ENCODE results near the gene G3BP2.
"Not testable (repeated sequence)": the region's sequence is repeated elsewhere in the genome, so short reads cannot be mapped to it uniquely, and the experiment has no call there.

The G3BP2 gene

DNA sequence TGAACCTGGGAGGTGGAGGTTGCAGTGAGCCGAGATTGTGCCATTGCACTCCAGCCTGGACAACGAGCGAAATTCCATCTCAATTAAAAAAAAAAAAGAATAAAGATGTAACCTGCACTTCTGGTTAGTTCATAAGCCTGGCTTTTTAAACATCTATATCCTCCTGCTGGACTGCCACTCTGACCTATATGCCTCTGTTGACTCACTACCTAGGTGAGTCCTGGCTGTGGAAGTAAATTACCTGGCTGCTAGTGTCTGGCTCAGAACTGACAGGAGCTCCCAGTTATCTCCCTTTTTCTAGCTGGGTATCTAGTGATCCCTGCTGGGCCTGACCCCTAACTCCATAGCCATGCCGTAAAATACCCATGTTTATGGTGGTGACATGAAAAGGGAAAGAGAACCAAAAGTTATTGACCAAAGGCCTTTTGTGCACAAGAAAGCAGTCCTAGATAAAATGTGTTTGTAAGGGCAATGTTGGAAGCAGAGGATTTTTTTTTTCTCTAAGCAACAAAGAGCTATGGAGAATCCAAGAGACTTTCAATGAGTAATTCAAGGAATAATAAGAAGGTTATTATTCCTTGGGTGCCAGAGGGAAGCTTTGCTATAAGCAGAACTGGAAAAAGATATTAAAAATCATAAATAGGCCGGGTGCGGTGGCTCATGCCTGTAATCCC is 10.4 kb upstream of the G3BP2 start:
- no peak for DNase-seq

DNA sequence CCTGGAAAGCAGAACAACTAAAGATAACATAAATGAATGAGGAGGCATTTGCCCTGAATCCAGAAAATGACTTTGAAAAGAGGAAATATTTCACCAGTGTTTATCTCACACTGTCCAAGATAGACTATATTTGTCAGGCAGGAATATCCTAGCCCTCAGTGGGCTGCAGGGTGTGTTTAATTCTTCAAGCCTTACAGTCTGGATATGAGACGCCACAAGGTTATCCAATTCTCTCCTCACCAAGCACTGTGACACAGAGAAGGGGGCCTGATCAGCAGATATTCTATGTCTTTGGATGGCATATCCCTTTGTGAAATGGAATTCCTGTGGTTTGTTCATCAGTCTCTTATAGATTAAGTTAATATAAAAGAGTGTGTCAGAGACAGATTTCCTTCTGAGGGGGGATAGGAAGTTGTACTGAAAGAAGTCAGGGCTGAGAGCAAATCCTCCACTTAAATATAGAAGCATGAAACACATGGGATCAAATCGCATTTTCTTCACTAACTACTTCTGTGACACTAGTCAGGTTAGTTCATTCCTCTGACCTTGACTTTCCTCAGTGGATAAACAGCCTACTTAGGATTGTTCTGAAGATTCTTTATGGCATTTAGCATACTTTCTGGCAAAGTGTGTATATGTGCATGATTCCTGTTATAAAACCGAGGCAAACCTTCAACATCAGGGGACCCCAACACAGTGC is 6.8 kb upstream of the G3BP2 start:
- no peak for DNase-seq

DNA sequence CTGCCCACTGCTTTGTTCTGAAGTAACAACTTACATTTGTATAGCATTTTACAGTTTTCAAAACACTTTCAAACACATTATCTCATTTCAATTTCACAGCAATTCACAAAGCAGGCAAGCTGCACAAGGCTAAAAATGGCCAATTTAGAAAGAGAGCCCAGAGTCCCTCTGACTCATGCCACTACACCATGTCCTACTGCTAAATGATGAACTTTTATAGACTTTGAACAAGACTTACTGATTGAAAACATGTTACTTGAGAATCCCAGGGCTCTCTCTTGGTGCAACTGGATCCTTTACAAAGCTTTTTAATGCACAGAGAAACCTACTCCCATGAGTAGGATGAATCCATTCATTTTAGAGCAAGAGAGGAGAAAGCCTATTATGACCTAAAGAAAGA is 5.8 kb upstream of the G3BP2 start:
- no peak for DNase-seq

DNA sequence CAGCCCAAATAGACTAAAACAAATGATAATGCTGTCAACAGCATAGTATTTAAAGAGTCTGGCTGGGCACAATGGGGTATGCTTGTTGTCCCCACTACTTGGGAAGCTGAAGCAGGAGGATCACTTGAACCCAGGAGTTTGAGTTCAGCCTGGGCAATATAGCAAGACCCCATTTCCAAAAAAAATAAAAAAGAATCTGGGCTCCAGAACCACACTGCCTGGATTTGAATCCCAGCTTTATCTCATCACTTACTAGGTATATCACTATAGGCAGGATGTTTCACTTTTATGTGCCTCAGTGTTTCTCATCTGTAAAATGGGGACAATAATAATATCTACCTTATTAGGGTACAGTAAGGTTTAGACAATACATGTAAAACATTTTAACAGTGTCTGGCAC is 5.3 kb upstream of the G3BP2 start:
- no peak for DNase-seq

DNA sequence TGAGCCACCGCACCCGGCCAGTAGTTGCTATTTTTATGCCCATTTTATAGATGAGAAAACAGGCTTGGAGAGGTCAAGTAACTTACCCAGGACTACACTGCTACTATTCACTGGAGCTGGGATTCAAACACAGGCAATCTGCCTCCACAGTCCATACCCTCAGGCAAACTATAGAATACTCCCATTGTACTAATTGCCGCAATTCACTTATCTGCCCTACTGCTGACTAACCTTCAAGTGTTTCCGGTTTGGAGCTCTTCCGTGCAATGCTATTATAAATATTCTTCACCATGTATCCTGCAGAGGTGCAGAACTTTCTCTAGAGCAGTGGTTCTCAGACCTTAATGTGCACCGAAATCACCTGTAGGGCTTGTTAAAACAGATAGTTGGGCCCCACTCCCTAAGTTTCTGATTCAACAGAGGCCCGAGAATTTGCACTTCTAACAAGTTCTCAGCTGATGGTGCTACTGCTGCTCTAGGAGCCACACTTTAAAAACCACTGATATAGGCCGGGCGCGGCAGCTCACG is 1.9 kb upstream of the G3BP2 start:
- no peak for DNase-seq

DNA sequence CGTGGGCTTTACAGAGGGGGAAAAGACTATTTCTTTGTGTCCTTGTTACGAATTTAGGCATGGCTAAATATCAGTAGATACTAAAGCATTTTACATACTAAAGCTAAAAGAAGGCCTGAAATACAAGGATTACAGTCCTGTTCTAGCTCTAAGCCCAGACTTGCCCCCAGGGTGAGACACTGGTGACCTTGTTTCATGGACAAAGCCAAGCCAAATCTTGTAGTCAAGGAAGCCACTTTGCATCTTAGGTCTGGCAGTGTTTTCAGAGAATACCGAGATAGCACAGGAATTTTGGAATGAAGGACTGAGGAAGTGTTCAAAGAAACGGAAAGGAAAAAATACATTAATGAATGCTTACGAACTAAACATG is 733 bp upstream of the G3BP2 start:
- no peak for DNase-seq

DNA sequence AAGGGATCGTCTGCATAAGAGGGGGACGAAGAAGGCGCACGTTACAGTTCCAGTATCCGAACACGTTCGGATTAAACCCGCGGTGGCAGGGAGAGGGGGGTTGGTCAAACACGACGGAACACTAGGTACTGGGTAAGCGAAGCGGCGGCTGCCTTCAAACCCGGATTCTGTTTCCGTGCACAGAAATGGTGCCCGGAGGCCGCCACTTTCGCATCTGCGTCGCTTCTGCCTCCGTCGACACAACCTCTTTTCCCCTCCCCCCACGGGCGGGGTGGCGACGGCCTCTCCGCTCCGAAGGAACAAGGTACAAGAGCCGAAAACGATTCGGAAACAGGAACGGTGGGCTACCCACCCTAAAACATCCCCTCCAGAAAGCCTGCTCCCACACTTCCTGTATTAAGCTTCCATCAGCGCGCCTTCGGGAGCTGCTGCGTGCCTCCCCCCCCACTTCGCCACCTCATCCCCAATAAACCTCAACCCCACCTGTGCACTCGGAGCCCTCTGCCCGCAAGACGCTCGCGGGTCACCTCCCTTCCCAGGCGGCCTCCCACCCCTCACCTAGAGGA is 667 bp downstream of the G3BP2 start:
- DNase-seq, result peak; percentile 93

DNA sequence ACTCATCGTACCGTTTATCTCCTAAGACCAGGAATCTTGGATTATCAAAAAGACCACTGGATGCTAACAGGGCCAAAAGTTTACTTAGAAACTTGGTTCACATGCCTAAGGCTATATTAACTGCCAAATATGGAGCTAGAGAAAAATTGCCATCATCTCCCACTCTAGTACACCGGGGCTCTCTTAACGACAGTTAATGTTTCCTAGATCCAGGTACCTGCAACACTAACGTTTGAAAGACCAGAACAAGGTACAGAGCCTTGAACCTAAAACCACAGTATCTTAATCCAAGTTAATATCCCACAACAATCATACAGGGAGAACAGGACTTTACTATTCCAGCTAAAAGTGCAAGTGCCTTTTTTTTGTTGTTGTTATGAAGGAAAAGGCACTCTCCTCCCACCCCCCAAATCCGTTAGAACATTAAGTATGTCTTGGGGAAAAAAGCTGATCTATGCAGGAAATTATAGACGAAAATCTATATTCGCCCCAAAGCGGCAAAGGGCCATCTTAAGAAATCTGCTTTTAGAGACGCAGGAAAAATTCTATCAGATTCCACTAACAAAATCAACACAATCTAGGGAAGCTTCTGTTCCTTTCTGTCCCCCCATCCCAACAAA is 1.3 kb downstream of the G3BP2 start:
- DNase-seq, result no peak

DNA sequence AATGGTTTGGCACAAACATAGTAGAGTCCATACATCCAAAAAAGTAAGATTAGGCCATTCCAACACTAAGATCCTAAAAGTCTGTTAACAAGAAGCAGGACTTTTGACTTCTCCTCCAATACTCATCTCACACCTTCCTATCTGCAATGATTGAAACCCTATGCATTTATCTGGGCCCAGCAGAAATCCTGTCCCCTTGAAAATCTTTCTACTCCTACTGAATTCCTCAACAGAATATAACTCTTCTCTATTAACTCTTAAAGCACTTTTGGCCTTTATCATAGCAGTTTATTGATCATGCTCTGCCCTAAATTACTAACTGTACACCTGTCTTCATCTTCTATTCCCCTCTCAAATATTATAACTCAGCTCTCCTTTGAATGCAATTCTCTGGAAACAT is 4.6 kb downstream of the G3BP2 start:
- no peak for DNase-seq

DNA sequence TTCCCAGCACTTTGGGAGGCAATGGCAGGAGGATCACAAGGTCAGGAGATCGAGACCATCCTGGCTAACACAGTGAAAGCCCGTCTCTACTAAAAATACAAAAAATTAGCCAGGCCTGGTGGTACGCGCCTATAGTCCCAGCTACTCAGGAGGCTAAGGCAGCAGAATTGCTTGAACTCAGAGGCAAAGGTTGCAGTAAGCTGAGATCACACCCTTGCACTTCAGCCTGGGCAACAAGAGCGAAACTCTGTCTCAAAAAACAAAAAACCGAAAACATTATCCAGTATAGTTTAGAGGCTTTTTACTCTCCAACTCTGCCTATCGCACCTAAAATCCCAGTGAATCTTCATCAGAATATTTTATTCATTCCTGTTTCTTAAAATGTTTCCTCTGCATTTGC is 5.6 kb downstream of the G3BP2 start:
- not testable (repeated sequence) for DNase-seq

DNA sequence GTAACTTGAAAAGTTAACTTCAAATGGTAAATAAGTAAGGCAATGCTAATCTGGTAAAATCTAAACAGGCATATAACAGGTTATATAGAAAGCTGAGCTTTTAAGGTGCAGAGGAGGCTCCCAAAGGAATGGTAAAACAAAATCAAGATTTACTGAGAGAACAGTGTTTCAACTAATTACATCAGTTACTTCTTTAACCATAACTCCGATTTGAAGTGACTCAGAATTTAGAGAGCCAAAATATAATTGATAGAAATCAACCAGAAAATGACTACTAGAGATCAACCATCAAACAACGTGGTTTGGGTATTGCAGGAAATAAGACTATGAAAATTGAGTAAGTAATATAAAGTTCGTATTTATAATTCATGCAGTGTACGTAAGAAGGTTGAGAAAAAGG is 6.9 kb downstream of the G3BP2 start:
- DNase-seq, result no peak

DNA sequence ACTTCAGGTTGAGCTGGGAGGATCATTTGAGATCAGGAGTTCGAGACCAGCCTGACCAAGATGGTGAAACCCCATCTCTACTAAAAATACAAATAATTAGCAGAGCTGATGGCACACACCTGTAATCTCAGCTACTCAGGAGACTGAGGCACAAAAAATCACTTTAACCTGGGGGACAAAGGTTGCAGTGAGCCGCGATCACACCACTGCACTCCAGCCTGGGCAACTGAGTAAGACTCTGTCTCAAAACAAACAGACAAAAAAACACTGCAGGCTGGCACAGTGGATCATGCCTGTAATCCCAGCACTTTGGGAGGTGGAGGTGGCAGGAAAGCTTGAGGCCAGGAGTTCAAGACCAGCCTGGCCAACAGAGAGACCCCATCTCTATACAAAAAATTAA is 8.6 kb downstream of the G3BP2 start:
- not testable (repeated sequence) for DNase-seq

DNA sequence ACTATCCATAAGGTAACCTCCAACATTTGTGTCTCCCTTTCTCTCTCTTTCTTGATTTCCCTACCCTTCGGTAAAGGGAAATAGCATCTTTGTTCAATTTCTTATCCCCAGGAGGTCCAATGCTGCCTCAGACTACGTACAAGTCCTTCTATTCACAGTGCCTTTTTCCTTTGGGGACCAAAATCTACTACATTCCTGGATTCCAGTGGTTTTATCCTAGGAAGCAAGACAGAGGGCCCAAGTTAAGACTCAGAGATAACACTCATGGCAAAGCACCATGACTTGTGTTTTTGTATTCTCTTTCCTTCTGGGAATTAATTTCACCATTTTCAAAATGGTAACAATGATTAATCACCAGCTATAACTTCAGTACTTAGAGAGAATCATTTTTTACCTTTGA is 10.6 kb downstream of the G3BP2 start:
- no peak for DNase-seq

DNA sequence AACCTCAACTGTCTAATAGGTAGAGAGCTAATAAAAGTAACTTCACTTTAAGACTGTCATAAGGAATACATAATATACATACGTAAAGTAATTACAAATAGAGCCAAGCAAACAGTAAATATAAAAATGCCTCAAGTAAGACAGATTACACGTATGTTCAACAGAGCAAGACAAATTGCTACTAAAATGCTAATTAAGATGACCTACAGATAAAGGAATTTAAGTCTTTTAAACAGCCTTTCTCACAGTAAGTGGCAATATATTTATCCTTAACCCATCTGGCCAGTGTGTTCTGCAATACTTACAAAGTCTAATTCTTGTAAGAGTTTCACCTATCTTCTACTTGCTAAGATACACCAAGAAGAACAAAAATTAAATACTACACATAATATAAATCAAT is 12.7 kb downstream of the G3BP2 start:
- no peak for DNase-seq

DNA sequence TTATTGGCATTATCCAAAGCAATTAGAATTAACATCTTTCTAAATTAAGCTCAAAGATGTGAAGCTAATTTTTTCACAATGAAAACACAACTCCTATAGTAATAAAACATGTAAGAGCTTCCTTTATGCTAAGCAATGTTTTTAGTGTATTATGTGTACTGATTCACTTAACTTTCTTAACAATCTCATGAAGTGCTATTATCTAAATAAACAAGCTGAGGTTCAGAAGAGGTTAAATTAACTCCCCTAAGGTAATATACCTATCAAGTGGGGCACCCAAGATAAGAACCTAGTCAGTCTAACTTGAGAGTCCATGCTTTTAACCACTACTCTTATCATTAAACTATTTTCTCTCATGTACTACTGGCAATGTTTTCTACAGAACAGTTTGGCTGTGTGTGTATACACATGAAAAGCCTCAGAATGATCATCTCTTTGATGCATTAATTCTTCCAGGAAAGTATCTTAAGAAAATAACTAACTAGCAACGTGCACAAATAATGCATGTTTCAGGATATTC is 13.6 kb downstream of the G3BP2 start:
- DNase-seq, result no peak

DNA sequence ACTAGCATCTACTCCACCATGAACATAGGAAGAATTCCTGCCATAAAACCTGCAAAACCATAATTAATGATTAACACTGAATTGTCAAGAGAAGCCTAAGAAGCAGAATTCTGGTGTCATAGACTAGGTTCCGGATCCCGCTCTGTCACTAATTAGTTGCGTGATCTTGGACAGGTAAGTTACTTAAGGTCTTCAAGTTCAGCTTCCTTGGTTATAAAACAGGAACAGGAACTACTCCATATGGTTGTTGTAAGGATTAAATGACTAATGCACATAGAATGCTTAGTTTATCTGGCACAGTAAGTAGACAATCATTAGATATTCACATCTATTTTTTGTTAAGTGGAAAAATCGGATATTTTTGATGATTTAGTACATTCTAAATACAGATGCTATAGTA is 14.3 kb downstream of the G3BP2 start:
- DNase-seq, result no peak

DNA sequence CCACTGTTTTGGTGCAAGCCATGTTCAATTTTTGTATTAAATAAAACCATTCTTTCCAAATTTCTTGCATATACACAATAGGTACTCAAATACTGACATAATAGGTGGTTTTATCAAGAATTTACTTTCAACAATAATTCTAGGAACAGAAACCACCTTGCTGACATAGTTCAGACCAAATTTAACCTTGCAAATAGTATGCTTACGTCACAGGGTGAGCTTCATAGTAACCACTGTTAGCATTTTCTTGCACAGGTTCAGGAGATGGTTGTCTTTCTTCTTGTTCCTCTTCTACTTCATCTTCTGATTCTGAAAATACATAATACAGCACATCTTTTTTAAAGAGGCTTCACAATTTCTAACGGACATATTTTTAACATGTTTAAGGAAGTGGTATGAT is 17.6 kb downstream of the G3BP2 start:
- DNase-seq, result no peak

DNA sequence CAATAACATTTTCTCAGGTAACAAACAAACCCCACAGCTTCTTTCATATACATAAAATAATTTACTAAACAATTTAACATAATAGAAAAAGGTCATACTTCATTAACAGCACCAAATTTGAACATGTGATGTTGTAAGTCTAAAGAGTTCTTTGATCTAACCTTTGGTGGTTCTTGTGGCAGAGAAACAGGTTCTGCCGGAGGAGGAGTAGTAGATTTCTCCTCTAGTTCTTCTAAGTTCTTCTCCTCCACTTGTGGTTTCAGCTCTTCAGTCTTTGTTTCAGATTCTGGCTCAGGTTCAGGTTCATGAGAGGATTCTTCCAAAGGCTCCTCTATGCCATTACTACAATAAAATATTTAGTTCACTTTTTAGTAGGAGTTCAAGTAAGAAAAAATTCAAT is 18.3 kb downstream of the G3BP2 start:
- DNase-seq, result no peak

DNA sequence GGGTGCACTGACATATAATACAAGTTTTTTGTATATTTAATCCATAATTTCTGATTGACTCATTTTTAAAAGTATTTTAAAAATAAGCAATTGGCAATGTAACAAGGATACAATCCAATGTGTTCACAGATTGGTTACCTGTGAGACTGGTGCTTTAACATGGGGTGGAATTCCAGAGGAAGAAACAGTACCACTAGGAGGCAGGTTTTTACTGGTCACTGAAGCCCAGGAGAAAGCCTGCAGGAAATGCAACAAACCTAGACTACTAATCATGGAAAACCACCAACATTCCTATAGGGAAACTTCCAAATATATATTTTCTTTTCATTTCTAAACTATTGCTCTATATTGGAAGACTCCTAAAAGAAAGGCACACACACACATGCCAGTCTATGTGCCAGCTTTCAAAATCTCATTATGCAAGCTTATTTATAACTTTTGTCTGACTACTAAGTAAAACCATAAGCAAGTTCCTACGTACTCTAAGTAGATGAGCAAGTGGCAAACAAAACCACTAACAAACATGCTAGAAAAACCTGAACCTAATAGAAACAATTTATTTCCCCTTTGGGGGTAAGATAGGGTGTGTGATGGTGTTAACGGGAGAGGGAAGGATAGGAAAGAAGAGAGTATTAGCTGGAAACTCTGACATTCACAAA is 19.2 kb downstream of the G3BP2 start:
- no peak for DNase-seq

DNA sequence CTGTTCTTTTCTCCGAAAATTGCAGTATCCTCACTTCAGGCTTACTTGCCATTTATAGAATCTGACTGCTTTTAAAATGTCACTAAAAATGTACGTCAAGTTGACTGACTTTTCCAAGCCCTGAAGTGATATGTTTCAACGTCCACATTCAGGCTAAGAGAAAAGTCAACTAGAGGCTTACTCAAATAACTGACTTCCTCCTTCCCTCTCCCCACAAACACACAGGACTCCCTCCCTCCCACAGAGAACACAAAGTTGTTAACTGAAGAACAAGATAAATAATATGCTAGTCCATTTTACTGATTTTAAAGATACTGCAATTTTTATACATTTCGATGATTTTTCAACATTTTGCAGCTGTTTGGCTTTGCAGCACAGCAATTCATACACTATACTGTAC is 29.1 kb downstream of the G3BP2 start:
- no peak for DNase-seq

DNA sequence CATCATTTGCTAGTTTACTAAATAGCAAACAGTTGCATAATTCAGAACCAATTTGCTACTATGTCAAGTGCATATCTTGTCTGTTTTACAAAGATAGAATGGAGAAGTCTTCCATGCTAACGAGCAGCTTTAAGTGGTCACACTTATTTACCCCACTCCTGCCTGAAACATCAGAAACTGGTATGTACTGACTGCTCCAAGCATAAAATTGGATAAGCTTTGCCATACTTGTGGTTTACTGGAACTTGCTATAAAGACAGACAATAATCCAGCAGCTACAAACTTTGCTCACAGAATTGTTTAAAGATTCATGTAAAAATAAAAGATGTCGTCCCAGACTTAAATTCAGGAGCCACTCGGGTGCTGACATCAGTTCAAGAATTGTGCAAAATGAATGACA is 29.6 kb downstream of the G3BP2 start:
- DNase-seq, result no peak

DNA sequence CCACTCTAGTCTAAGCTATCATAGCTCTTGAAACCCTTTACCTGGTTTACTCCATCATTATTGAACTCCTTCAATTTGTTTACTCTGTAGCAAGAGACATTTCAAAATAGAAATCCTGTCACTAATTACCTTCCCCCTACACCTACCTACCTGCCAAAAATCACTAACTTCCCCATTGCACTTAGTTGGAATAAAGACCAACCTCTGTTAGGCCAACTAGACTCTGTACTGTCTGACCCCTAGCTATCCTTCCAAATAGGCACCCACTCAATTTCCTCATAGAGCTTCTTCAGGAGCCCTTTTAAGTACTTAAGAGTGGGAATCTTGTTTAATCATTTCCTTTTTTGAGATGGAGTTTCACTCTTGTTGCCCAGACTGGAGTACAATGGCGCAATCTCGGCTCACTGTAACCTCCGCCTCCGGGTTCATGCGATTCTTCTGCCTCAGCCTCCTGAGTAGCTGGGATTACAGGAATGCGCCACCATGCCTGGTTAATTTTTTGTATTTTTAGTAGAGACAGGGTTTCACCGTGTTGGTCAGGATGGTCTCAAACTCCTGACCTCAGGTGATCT is 34.0 kb downstream of the G3BP2 start:
- DNase-seq, result no peak

DNA sequence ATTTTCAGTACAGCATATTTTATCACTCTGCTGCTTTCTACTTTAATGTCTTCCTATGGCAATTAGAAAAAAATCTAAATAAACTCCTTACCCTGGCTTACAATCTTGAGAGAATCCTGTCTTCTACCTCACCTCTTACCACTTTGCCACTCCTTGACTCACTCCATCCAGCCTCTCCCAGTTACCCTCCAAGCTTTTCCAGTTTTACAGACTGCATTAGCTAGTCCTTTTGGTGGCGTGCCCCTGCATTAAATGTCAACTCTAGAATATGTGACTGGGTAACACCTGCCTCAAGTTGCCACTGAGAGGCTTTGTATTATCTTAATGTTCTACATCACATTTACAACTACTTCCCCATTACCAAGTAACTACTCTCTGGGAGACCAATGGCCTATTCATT is 35.4 kb downstream of the G3BP2 start:
- no peak for DNase-seq
